ENCODE results near the gene SPEG.

DNA sequence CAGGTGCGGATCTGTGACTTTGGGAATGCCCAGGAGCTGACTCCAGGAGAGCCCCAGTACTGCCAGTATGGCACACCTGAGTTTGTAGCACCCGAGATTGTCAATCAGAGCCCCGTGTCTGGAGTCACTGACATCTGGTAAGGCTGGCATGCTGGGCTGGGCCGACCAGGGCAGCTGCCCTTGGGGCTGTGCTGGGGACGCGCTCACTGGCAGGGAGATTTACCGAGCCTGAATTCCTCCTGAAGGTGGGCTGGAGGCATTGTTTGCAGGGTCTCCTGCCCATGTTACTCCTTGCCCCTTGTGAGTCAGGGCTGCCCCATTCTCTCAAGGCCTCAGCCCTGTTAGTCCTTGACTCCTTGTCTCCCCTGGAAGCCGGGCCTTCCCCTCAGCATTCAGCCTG lies 45.4 kb downstream of the SPEG start:
- TF ChIP-seq, protein P1, sequence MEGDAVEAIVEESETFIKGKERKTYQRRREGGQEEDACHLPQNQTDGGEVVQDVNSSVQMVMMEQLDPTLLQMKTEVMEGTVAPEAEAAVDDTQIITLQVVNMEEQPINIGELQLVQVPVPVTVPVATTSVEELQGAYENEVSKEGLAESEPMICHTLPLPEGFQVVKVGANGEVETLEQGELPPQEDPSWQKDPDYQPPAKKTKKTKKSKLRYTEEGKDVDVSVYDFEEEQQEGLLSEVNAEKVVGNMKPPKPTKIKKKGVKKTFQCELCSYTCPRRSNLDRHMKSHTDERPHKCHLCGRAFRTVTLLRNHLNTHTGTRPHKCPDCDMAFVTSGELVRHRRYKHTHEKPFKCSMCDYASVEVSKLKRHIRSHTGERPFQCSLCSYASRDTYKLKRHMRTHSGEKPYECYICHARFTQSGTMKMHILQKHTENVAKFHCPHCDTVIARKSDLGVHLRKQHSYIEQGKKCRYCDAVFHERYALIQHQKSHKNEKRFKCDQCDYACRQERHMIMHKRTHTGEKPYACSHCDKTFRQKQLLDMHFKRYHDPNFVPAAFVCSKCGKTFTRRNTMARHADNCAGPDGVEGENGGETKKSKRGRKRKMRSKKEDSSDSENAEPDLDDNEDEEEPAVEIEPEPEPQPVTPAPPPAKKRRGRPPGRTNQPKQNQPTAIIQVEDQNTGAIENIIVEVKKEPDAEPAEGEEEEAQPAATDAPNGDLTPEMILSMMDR (IDR thresholded peaks at IDR 0.05; ENCODE audit: extremely low read depth in 1 of 2, insufficient read depth in 1 of 2, low read depth in 1 of 2, low read length in 2 of 2): no peak
- TF ChIP-seq EZH2 (IDR thresholded peaks at IDR 0.05; ENCODE audit: borderline replicate concordance, low read depth, low read length, severe bottlenecking) (no peak), POLR2AphosphoS5 (IDR thresholded peaks at IDR 0.05; ENCODE audit: insufficient read depth, low read depth, low read length) (no peak), POLR2A (IDR thresholded peaks at IDR 0.05; ENCODE audit: low read depth, low read length) (no peak), GATA2 (IDR thresholded peaks at IDR 0.05; ENCODE audit: insufficient read depth, insufficient read length, low read depth, low read length) (no peak), JUN (IDR thresholded peaks at IDR 0.05; ENCODE audit: borderline replicate concordance, insufficient read depth, insufficient read length, low read depth) (no peak)
- TF ChIP-seq, protein P2, sequence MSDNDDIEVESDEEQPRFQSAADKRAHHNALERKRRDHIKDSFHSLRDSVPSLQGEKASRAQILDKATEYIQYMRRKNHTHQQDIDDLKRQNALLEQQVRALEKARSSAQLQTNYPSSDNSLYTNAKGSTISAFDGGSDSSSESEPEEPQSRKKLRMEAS (IDR thresholded peaks at IDR 0.05; ENCODE audit: insufficient read depth, insufficient read length): no peak
